HG02981 (cell line): ENCODE results near the gene ZBTB48.
"Not testable (repeated sequence)": the region's sequence is repeated elsewhere in the genome, so short reads cannot be mapped to it uniquely, and the experiment has no call there.

Source experiments
- ATAC-seq: cut with Tn5 transposase; IDR thresholded peaks from one replicate; pipeline ENCODE4 v1.9.1; 2021; ENCODE audit warnings: mild to moderate bottlenecking, moderate library complexity; ENCODE audit not compliant: unreplicated experiment

The ZBTB48 gene

DNA sequence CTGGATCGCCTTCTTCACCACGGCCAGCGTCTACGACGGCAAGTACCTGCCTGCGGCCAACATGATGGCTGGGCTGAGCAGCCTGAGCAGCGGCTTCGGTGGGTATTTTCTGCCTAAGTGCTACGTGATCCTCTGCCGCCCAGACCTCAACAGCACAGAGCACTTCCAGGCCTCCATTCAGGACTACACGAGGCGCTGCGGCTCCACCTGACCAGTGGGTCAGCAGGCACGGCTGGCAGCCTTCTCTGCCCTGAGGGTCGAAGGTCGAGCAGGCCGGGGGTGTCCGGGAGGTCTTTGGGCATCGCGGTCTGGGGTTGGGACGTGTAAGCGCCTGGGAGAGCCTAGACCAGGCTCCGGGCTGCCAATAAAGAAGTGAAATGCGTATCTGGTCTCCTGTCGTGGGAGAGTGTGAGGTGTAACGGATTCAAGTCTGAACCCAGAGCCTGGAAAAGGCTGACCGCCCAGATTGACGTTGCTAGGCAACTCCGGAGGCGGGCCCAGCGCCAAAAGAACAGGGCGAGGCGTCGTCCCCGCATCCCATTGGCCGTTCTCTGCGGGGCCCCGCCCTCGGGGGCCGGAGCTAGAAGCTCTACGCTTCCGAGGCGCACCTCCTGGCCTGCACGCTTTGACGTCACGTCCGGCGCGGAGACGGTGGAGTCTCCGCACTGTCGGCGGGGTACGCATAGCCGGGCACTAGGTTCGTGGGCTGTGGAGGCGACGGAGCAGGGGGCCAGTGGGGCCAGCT is at the start of gene ZBTB48:
Gene ZBTB48 (plus strand): TSS at position 621 of the 745 bp plus-strand sequence. CDS start 616 bp downstream, outside the sequence.
- ATAC-seq: peak; percentile 96

GRCh38 chr1:6530504-6531160 is 49.2 kb upstream of the ZBTB48 start:
- ATAC-seq: no peak

DNA sequence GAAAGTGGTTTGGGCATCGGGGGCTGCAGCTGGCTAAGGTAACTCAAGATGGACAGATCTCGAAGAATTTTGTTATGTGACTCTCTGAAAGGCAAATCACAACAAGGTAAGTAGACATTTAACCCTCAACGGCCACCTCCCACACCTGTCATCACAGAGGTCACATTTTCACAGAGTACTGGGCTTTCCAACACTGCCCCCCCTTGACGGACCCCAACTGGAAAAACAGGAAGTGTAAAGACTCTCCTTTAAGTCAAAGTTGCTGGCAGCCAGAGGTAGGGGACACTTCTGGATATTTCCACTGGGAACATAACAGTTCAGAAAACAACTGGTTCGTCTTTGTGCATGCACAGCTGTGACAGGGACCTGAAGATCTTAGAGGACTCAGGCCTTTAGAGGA is 47.8 kb upstream of the ZBTB48 start:
- no peak for ATAC-seq

- ATAC-seq: no peak
Measured at GRCh38 chr1:6534248-6534822, 45.5 kb upstream of the ZBTB48 start.

GRCh38 chr1:6535214-6535613 is 44.6 kb upstream of the ZBTB48 start:
- no peak for ATAC-seq

DNA sequence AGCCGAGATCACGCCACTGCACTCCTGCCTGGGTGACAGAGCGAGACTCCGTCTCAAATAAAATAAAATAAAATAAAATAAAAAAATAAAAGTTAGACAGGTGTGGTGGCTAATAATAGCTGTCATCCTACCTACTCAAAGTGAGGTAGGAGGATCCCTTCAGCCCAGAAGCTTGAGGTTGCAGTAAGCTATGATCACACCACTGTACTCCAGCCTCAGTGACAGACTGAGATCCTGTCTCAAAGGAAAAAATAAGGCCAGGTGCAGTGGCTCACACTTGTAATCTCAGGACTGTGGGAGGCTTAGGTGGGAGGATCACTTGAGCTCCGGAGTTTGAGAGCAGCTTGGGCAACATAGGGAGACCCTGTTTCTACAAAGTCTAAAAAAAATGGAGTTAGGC is 43.5 kb upstream of the ZBTB48 start:
- ATAC-seq: no peak

DNA sequence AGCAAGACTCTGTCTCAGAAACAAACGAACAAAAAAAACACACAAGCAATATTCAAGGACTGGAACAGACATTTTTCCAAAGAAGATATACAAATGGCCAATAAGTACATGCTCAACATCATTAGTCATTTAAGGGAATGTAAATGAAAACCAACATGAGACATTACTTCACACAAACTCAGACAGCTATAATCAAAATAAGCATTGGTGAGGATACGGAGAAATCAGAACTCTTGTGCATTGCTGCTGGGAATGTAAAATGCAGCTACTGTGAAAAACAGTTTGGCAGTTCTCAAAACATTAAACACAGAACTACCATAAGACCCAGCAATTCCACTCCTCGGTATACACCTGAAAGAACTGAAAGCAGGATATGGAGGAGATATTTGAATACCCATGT is 40.8 kb upstream of the ZBTB48 start:
- no peak for ATAC-seq

DNA sequence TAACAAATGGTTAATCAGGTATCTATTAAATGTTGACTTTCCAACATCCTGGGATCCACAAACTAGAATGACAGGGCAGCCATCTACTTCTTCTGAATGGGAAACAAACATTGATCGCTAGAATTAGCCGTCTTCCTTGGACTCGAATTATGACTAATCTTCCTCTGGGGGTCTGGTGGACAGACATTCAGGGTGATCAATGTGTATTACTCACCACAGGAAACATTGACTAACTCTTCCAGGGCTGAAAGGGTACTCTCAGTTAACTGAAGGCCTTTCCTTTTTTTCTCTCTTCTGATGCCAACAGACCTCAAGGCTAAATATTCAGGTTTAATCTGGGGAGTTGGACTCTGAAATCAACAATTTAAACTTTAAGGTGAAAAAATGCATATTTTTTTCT is 35.0 kb upstream of the ZBTB48 start:
- ATAC-seq: no peak

GRCh38 chr1:6545276-6546112 is 34.3 kb upstream of the ZBTB48 start:
- no peak for ATAC-seq

GRCh38 chr1:6546326-6546725 is 33.5 kb upstream of the ZBTB48 start:
- no peak for ATAC-seq

DNA sequence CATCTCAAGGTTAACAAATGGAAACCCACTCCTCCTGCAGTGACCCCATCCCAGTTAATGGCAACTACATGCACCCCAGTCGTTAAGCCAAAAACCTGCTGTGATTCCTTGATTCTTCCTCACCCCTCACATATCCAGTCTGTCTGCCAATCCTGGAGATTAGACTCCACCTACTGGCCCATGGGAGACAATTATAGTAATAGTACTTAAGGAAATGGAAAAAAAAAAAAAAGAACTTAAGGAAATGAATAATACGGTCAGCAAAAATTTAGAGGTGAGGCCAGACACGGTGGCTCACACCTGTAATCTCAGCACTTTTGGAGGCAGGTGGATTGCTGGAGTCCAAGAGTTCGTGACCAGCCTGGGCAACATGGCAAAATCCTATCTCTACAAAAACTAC is 32.5 kb upstream of the ZBTB48 start:
- no peak for ATAC-seq

GRCh38 chr1:6554031-6554906 is 25.5 kb upstream of the ZBTB48 start, which contains the start of gene NOL9:
Gene NOL9, minus strand, starts transcription at chr1:6554513. Its CDS starts 11 bp downstream, at chr1:6554502.
- peak; percentile 89 for ATAC-seq

DNA sequence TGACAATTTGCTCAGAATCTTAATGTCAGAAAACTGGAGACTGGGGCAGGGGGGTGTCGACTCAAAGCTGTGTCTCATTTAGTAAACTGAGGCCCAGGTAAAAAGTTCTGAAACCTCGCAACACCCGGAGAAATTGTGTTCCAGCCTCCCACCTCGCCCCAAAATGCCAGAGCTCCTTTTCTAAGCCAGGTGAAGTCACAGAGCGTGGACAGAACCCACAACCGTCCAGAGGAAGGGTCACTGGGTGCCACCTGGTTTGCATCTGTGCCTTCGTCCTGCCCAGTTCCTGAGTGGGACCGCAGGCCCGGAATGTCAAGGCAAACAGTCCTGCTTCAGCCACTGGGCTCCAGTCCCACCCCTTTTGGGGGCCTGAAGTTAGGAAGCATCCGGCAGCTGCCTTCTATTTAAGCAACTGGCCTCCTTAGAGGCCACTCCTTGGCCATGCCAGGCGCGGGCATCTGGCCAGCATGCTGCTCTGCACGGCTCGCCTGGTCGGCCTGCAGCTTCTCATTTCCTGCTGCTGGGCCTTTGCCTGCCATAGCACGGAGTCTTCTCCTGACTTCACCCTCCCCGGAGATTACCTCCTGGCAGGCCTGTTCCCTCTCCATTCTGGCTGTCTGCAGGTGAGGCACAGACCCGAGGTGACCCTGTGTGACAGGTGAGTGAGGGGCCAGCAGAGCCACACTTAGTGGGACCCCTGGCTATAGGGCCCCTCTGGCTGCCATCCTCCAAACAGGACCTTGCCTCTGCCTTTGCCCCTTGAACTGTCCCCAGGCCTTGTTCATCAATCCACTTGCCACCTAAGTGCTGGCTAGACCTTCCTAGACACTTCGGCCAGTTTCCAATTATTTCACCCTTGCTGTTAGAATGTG is 24.7 kb upstream of the ZBTB48 start, which contains the start of gene TAS1R1:
Gene TAS1R1 (plus strand): TSS at position 401 of the 872 bp plus-strand sequence. CDS start 67 bp downstream, at position 468.
- no peak for ATAC-seq

- ATAC-seq: no peak
Measured at GRCh38 chr1:6557597-6557996, 22.2 kb upstream of the ZBTB48 start.

DNA sequence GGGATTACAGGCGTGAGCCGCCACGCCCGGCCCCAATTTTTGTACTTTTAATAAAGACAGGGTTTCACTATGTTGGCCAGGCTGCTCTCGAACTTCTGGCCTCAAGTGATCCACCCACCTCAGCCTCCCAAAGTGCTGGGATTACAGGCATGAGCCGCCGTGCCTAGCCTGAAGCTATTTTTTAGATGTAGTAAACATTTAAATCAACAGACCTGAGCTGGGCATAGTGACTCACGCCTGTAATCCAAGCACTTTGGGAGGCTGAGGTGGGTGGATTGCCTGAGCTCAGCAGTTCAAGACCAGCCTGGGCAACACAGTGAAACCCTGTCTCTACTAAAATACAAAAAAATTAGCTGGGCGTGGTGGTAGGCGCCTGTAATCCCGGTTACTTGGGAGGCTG is 20.6 kb upstream of the ZBTB48 start:
- not testable (repeated sequence) for ATAC-seq

DNA sequence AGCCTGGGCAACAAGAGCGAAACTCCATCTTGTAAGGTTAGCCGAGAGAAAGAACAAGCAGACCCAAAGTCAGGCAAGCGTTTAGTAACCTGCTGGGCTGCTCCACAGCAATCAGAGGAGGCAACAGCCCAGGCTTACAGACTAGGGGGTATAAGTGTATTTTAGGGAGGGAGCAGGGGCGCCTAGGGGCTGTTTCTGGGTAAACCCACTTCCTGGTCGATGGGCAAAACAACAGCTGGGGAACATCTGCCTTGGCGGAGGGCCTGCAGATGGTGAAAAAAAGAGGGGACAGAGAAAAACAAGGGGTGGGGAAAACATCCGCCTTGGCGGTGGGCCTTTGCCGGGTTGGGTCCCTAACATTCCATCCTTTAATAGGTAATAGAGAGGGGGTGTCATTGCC is 19.5 kb upstream of the ZBTB48 start:
- ATAC-seq: no peak

- ATAC-seq: no peak
Measured at GRCh38 chr1:6569033-6569432, 10.8 kb upstream of the ZBTB48 start.

GRCh38 chr1:6570100-6570499 is 9.7 kb upstream of the ZBTB48 start:
- ATAC-seq: no peak

DNA sequence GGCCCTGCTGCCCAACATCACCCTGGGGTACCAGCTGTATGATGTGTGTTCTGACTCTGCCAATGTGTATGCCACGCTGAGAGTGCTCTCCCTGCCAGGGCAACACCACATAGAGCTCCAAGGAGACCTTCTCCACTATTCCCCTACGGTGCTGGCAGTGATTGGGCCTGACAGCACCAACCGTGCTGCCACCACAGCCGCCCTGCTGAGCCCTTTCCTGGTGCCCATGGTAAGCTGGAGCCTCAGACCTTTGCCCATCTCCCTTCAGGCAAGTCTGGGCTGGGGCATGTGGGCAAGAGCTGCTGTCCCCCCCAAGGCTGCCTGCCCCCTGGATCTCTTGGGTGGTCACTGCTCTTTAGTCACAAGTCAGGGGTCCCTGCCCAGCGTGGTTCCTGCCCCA is 8.8 kb upstream of the ZBTB48 start:
- no peak for ATAC-seq
